HFFc6 (cell line): ENCODE results near the gene TPGS2. TPM values are rescaled to one million over a fixed set of nuclear protein-coding genes. Genes with fewer than 3 reads are reported as not detected.

Experiments used
- DNase-seq: peaks from one replicate; pipeline ENCODE4 v3.0.0-alpha.2; 2018
- H3K27ac Mint-ChIP-seq: 2 replicates; pipeline ENCODE4 v1.8.0; 2020; ENCODE audit warnings: mild to moderate bottlenecking, mixed read lengths
- H3K27me3 Mint-ChIP-seq: 2 replicates; pipeline ENCODE4 v1.8.0; 2021; ENCODE audit warnings: mild to moderate bottlenecking, moderate library complexity, mixed read lengths; ENCODE audit not compliant: insufficient read depth
- H3K36me3 Mint-ChIP-seq: 2 replicates; pipeline ENCODE4 v1.8.0; 2021; ENCODE audit warnings: low read depth, mixed read lengths
- H3K4me1 Mint-ChIP-seq: 2 replicates; pipeline ENCODE4 v1.8.0; 2020; ENCODE audit warnings: low read depth, mixed read lengths
- H3K4me3 Mint-ChIP-seq: 2 replicates; pipeline ENCODE4 v1.8.0; 2020; ENCODE audit warnings: mild to moderate bottlenecking, moderate library complexity, mixed read lengths
- H3K9me3 Mint-ChIP-seq: 2 replicates; pipeline ENCODE4 v1.8.0; 2020; ENCODE audit warnings: mild to moderate bottlenecking, mixed read lengths
- CTCF ChIP-seq: fragments of 200-600 bp; sonication (generic); IDR thresholded peaks from 2 replicates; pipeline ENCODE4 v1.5.0; 2021; ENCODE audit warnings: antibody characterized with exemption, mild to moderate bottlenecking
- total RNA-seq, 6 experiments: library from RNA; stranded (reverse); fragmentation: NEBNext Ultra II Directional; extraction: Animal tissue kit (Norgen Biotek cat#: 25700); gene quantifications; 2 replicates in 1 of 6; 3 replicates in 5 of 6; pipeline ENCODE4 v1.2.3, GENCODE V29; 2021

Gene TPGS2
- total RNA-seq, 6 experiments from 2014 or later, result 132 to 194 (median 155) TPM

- DNase-seq, result no peak
- no peaks in the 10 kb centered on the region for H3K27me3 Mint-ChIP-seq
- H3K4me1 Mint-ChIP-seq, result 0 out of 2 replicates have a peak, but pooled peaks cover 5% of the 10 kb centered on the region
- no peaks in the 10 kb centered on the region for H3K9me3 Mint-ChIP-seq
- H3K27ac Mint-ChIP-seq, result no peak overlapping the region
- H3K36me3 Mint-ChIP-seq, result peaks cover 11% of the 10 kb centered on the region
- TF ChIP-seq CTCF, result peak; percentile 17; the same call in 1 of the 2 replicates
- peak overlapping the region; percentile 21; the same call in 1 of the 2 replicates for H3K4me3 Mint-ChIP-seq
Measured at GRCh38 chr18:36843784-36844183, 15.0 kb upstream of the TPGS2 start.

- Mint-ChIP-seq H3K9me3 (no peaks in the 10 kb centered on the region), H3K27me3 (no peaks in the 10 kb centered on the region), H3K36me3 (peaks cover 11% of the 10 kb centered on the region), H3K4me1 (0 out of 2 replicates have a peak, but pooled peaks cover 5% of the 10 kb centered on the region), H3K4me3 (no peak overlapping the region), H3K27ac (no peak overlapping the region)
- TF ChIP-seq CTCF, result no peak
- DNase-seq, result no peak
Measured at GRCh38 chr18:36843199-36843598, 14.4 kb upstream of the TPGS2 start.

GRCh38 chr18:36839835-36840234, 11.0 kb upstream of the TPGS2 start:
- TF ChIP-seq CTCF, result no peak
- no peaks in the 10 kb centered on the region for H3K27me3 Mint-ChIP-seq

GRCh38 chr18:36835927-36836326, 7.1 kb upstream of the TPGS2 start:
- no peaks in the 10 kb centered on the region for H3K27me3 Mint-ChIP-seq
- H3K4me1 Mint-ChIP-seq, result peaks cover 10% of the 10 kb centered on the region
- no peaks in the 10 kb centered on the region for H3K9me3 Mint-ChIP-seq
- peaks cover 11% of the 10 kb centered on the region for H3K36me3 Mint-ChIP-seq
- H3K27ac Mint-ChIP-seq, result no peak overlapping the region
- no peak overlapping the region for H3K4me3 Mint-ChIP-seq
- DNase-seq, result no peak
- TF ChIP-seq CTCF, result no peak

More at GRCh38 chr18:36839835-36840234, 11.0 kb upstream of the TPGS2 start:
- Mint-ChIP-seq H3K4me3 (no peak overlapping the region), H3K9me3 (no peaks in the 10 kb centered on the region), H3K4me1 (no peaks in the 10 kb centered on the region), H3K27ac (no peak overlapping the region), H3K36me3 (peaks cover 11% of the 10 kb centered on the region)
- no peak for DNase-seq

- TF ChIP-seq CTCF, result no peak
- Mint-ChIP-seq H3K36me3 (no peaks in the 10 kb centered on the region; the same call in 1 of the 2 replicates), H3K4me3 (no peak overlapping the region), H3K4me1 (peaks cover 26% of the 10 kb centered on the region), H3K27ac (no peak overlapping the region), H3K27me3 (no peaks in the 10 kb centered on the region), H3K9me3 (no peaks in the 10 kb centered on the region)
- no peak for DNase-seq
Measured at GRCh38 chr18:36833120-36833519, 4.3 kb upstream of the TPGS2 start.

- Mint-ChIP-seq H3K27ac (peak overlapping the region; percentile 53), H3K4me1 (peaks cover 38% of the 10 kb centered on the region), H3K9me3 (no peaks in the 10 kb centered on the region), H3K36me3 (peaks cover 5% of the 10 kb centered on the region; the same call in 1 of the 2 replicates), H3K27me3 (peaks cover 1% of the 10 kb centered on the region; the same call in 1 of the 2 replicates), H3K4me3 (no peak overlapping the region)
- no peak for TF ChIP-seq CTCF
- peak; percentile 46 for DNase-seq
Measured at GRCh38 chr18:36831139-36831538, 2.3 kb upstream of the TPGS2 start.
